ENCODE data around the gene CSK.
A peak's percentile ranks its signal among the peaks of the same experiment; 100 is the strongest.

Gene CSK

DNA sequence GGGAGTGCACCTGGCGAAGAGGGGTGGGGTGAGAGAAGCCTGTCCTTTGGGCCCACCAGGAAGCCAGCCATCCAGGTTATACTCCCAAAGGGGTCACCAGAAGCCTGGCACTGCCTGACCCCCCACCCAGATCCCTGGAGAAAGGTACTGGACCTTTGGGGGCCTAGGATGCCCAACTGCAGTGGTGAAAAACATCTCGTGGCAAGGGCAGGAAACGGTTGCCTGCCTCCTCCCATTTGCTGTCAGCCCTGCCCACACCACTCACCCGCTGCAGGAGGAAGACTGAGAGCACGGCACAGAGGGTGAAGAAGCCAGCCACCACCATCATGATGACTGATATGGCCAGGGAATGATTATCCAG, 63.3 kb downstream of the CSK start:
- DNase-seq, result peak; percentile 64

DNA sequence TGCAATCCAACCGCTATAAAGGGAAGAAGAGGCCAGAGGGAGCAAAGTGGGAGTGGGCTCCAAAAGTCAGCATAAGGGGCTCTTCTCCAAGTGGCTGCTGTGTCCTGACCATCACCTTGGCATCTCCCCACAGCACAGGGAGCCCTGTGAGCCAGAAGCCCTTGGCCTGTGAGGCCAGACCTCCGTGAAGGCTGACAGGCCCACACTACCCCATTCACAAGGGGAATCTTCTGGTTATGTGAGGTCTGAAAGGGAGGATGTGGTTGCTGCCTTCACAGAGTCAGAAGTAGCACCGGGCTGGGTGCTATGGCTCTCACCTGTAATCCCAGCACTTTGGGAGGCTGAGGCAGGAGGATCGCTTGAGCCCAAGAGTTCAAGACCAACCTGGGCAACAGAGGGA, 63.7 kb downstream of the CSK start:
- DNase-seq, result no peak

DNA sequence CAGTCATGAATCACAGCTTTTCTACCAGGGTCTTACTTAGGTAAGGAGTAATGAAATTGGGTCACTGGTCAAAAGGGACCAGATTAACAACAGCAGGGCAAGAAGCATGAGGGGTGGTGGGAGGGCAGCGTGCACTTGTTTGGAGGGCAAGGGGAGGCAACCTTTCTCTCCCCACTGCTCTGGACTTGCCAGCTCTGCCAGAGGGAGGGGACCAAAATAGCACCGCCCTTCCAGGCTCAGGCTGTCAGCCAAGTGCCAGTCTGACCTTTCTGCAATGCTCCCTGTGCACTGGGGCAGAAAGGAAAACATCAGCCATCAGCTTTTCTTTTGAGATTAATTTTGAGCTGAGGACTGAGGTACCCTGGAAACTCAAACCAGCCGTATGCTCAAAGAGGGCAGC, 65.6 kb downstream of the CSK start:
- DNase-seq, result no peak

DNA sequence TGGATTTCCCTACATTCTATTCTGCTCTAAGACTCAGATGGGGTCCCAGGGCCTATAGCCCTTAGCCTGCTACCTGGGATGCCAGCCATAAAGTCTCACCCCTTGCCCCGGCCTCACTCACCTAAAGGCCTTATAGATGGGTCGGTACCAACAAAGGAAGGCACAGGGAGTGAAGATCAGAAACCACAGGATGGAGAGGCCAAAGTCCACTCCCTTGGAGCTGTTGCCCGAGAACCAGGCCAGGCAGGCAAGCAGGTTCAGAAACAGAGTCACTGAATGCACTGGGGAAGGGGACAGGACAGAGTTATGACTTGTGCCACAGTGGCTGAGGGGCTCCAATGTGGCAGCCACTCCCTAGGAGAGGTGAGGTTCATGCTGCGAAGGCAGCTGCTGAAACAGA, 68.5 kb downstream of the CSK start:
- no peak for DNase-seq

DNA sequence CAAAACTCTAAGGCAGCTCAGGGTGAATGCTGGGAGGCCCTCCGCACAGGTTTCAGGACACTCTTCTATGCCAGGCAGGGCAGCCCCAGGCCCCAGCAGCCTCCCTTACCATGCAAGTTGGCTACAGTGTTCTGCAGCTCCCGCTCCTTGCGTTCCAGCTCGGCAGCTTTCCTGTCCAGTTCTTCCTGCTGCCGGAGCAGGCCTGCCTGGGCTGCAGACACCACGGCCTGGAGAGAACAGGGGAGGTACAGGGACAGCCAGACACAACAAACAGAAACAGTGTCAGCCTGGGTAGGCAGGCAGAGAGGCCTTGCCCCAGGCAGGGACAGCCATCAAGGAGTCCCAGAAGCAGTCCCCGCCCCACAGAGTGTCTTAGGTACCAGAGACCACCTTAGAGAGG, 70.1 kb downstream of the CSK start:
- DNase-seq, result no peak

Data from CD4-positive, alpha-beta T cell treated with Interleukin-4 for 4 hours (primary cell).